ENCODE measurements around the gene WNT6. TPM values are rescaled to one million over a fixed set of nuclear protein-coding genes. Genes with fewer than 3 reads are reported as not detected.

The WNT6 gene
- total RNA-seq, 1 donor from 2014 or later = 0.89 TPM

DNA sequence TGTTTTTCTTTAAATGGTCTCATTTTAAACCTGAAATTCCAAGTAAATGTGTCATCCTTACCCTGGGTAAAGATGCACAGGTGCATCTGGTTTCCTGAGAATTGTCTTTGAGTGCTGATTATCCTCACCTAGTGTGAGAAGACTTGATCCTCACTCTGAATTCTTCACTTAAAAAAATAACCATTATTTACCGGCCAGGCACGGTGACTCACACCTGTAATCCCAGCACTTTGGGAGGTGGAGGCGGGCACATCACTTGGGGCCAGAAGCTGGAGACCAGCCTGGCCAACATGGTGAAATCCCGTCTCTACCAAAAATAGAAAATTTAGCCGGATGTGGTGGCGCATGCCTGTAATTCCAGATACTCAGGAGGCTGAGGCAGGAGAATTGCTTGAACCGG lies 9.9 kb upstream of the WNT6 start:
- Mint-ChIP-seq H3K27me3 (peaks cover 27% of the 10 kb centered on the region), H3K27ac (no peak overlapping the region), H3K4me1 (no peaks in the 10 kb centered on the region), H3K36me3 (ENCODE audit: low read depth) (no peaks in the 10 kb centered on the region), H3K4me3 (no peak overlapping the region), H3K9me3 (no peaks in the 10 kb centered on the region)
- ATAC-seq (ENCODE audit: low read depth) (no peak), DNase-seq (no peak)
- ChIA-PET CTCF (interaction anchor here (1.4 kb wide), 1 partner anchor 48 kb away, joined by 6 read pairs; no protein-coding TSS in a partner anchor), POLR2A (no interaction called here)
- TF ChIP-seq, protein P1, sequence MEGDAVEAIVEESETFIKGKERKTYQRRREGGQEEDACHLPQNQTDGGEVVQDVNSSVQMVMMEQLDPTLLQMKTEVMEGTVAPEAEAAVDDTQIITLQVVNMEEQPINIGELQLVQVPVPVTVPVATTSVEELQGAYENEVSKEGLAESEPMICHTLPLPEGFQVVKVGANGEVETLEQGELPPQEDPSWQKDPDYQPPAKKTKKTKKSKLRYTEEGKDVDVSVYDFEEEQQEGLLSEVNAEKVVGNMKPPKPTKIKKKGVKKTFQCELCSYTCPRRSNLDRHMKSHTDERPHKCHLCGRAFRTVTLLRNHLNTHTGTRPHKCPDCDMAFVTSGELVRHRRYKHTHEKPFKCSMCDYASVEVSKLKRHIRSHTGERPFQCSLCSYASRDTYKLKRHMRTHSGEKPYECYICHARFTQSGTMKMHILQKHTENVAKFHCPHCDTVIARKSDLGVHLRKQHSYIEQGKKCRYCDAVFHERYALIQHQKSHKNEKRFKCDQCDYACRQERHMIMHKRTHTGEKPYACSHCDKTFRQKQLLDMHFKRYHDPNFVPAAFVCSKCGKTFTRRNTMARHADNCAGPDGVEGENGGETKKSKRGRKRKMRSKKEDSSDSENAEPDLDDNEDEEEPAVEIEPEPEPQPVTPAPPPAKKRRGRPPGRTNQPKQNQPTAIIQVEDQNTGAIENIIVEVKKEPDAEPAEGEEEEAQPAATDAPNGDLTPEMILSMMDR (IDR thresholded peaks at IDR 0.05) = no peak
- intact Hi-C loops (cut with micrococcal nuclease) = loop anchor here (5.0 kb wide), 2 partner anchors 177 to 448 kb away; partner anchors contain the start of genes RNF25 and STK36

DNA sequence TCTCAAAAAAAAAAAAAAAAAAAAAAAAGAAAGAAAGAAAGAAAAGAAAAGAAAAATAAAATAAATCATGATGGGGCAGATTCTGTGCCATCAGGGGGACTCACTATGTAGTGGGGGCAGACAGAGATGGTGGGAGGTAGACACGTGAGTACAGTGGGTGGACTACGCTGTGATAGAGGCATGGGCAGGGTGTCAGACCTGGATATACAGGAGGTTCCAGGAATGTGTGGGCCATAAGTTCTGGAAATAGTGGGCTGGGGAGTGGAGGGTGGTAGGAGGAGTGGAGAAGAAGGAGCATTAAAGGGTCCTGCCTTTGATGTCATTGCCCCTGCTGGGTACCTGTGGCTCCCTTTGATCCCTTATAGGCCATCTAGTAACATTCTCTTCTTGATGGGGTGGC lies 8.8 kb upstream of the WNT6 start:
- CTCF ChIA-PET = interaction anchor here (0.7 to 2.1 kb wide), 7 partner anchors 20 to 303 kb away, joined by 3 to 10 read pairs (median 6); partner anchors contain the start of genes BCS1L and ZNF142
- intact Hi-C loops (cut with micrococcal nuclease) = loop anchor here (5.0 kb wide), 1 partner anchor 447 kb away; no protein-coding TSS in a partner anchor

DNA sequence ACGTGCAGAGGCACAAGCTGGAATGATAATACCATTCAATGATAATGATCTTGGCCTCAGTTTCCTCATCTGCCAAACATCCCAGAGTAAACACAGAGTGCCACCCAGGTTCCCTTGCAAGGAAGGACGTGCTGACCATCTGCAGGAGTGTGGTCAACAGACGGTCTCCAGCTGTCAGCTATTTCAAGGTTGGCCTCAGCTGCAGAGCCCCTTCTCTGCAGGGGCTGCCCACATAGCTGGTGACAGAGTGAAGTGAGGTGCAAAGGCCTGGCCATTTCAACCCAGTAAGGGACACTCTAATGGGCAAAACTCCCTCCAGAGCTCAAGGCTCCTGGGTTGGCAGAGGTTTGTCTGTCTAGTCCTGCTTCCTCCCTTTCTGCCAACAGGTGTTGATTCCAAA lies 8.3 kb upstream of the WNT6 start:
- intact Hi-C loops (cut with micrococcal nuclease) = loop anchor here (5.0 kb wide), 1 partner anchor 446 kb away; no protein-coding TSS in a partner anchor
- POLR2A ChIA-PET = interaction anchor here (0.6 to 2.8 kb wide), 4 partner anchors 25 to 537 kb away, joined by 3 to 13 read pairs (median 4); no protein-coding TSS in a partner anchor

More for the DNA sequence above, 8.8 kb upstream of the WNT6 start:
- H3K9me3 Mint-ChIP-seq = no peaks in the 10 kb centered on the region
- POLR2A ChIA-PET = interaction anchor here (0.6 to 1.2 kb wide), 2 partner anchors 25 to 324 kb away, joined by 3 to 5 read pairs; no protein-coding TSS in a partner anchor
- no peaks in the 10 kb centered on the region for H3K4me1 Mint-ChIP-seq
- no peaks in the 10 kb centered on the region for H3K36me3 Mint-ChIP-seq (ENCODE audit: low read depth)
- DNase-seq = no peak
- no peak overlapping the region for H3K27ac Mint-ChIP-seq
- ATAC-seq (ENCODE audit: low read depth) = no peak
- no peak overlapping the region for H3K4me3 Mint-ChIP-seq
- peaks cover 36% of the 10 kb centered on the region for H3K27me3 Mint-ChIP-seq
- TF ChIP-seq, protein P1 (IDR thresholded peaks at IDR 0.05) = no peak

DNA sequence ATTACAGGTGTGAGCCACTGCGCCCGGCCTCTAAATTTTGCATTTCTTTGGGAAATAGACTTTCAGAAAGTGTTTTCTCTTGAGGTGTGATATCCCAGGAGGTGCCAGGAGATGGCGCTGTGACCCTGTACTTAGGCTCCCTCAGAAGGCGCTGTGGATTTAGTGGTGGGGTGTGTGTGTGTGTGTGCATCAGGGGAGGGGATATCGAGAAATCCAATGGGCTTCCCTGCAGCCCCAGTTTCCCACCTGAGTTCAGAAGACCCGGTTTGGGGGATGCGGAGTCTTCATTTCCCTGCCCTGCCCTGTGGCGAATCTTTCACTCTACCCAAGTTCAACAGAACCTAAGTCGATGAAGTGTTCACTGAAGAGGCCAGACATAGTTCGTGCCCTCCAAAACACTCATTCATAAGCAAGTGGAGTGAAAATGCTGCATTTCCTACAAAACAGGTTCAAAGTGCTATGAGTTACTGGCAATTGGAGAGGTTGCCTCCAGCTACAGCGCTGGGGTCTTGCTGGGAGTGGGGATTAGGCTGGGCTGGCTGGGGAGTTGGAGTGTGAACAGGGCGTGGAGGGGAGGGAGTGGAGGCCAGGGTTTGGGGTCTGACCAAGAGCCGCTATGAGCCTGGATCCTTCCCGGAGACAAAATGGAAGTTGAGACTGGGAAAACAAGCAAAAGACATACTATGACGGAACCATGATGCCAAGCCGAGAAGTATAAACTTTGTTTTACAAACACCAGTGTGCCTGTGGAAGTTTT lies 6.5 kb upstream of the WNT6 start:
- TF ChIP-seq, protein P1 (IDR thresholded peaks at IDR 0.05) = no peak
- CTCF ChIA-PET = interaction anchor here (0.7 to 4.6 kb wide), 7 partner anchors 11 to 205 kb away, joined by 3 to 53 read pairs (median 4); no protein-coding TSS in a partner anchor
- no peak overlapping the region for H3K4me3 Mint-ChIP-seq
- POLR2A ChIA-PET = interaction anchor here (2.8 kb wide), 1 partner anchor 44 kb away, joined by 13 read pairs; no protein-coding TSS in a partner anchor
- no peaks in the 10 kb centered on the region for H3K9me3 Mint-ChIP-seq
- peaks cover 53% of the 10 kb centered on the region for H3K27me3 Mint-ChIP-seq
- ATAC-seq (ENCODE audit: low read depth) (peak; percentile 90), DNase-seq (peak; percentile 64)
- H3K36me3 Mint-ChIP-seq (ENCODE audit: low read depth) = no peaks in the 10 kb centered on the region
- H3K27ac Mint-ChIP-seq = no peak overlapping the region
- no peaks in the 10 kb centered on the region for H3K4me1 Mint-ChIP-seq
- intact Hi-C loops (cut with micrococcal nuclease) = loop anchor here (1.0 to 5.0 kb wide), 9 partner anchors 23 to 444 kb away; no protein-coding TSS in a partner anchor

More for the DNA sequence above, 8.3 kb upstream of the WNT6 start:
- ATAC-seq (ENCODE audit: low read depth) = no peak
- H3K4me3 Mint-ChIP-seq = no peak overlapping the region
- H3K27me3 Mint-ChIP-seq = peaks cover 40% of the 10 kb centered on the region
- TF ChIP-seq, protein P1 (IDR thresholded peaks at IDR 0.05) = no peak
- no peaks in the 10 kb centered on the region for H3K4me1 Mint-ChIP-seq
- H3K9me3 Mint-ChIP-seq = no peaks in the 10 kb centered on the region
- DNase-seq = no peak
- CTCF ChIA-PET = interaction anchor here (0.7 to 4.6 kb wide), 7 partner anchors 13 to 303 kb away, joined by 3 to 53 read pairs (median 7); no protein-coding TSS in a partner anchor
- no peaks in the 10 kb centered on the region for H3K36me3 Mint-ChIP-seq (ENCODE audit: low read depth)
- no peak overlapping the region for H3K27ac Mint-ChIP-seq

DNA sequence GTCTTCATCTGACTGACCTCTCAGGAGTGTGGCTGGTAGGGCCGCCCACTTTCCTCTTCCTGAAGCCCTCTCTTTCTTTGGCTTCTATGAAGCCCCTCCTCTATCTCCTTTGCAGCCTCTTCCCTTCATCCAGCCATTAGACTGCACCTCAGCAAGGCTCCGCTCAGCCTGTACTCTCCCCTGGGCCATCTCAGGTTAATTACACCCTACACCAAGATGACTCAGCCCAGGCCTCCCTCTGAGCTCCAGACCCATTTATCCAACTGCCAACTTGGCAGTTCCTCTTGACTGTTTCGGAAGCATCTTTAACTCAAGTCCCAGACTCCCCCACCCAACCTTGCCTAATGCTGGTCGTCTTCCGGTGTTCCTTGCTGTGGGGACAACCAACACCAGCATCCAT lies 5.8 kb upstream of the WNT6 start:
- intact Hi-C loops (cut with micrococcal nuclease) = loop anchor here (1.0 to 5.0 kb wide), 9 partner anchors 23 to 444 kb away; no protein-coding TSS in a partner anchor

More for the DNA sequence above, 5.8 kb upstream of the WNT6 start:
- DNase-seq (no peak), ATAC-seq (ENCODE audit: low read depth) (no peak)
- H3K4me3 Mint-ChIP-seq = no peak overlapping the region
- H3K4me1 Mint-ChIP-seq = peaks cover 1% of the 10 kb centered on the region
- no peaks in the 10 kb centered on the region for H3K9me3 Mint-ChIP-seq
- no peaks in the 10 kb centered on the region for H3K36me3 Mint-ChIP-seq (ENCODE audit: low read depth)
- H3K27me3 Mint-ChIP-seq = peaks cover 59% of the 10 kb centered on the region
- ChIA-PET POLR2A (interaction anchor here (2.8 kb wide), 1 partner anchor 44 kb away, joined by 13 read pairs; no protein-coding TSS in a partner anchor), CTCF (interaction anchor here (0.7 to 4.6 kb wide), 4 partner anchors 17 to 126 kb away, joined by 3 to 53 read pairs (median 4); no protein-coding TSS in a partner anchor)
- TF ChIP-seq, protein P1 (IDR thresholded peaks at IDR 0.05) = no peak
- H3K27ac Mint-ChIP-seq = no peak overlapping the region
